Caco-2 (cell line): ENCODE data around the gene NPLOC4. TPM values are rescaled to one million over a fixed set of nuclear protein-coding genes. Genes with fewer than 3 reads are reported as not detected.
A peak's percentile ranks its signal among the peaks of the same experiment; 100 is the strongest.

Source experiments
- BruUV-seq: library from RNA; stranded (reverse); fragments of 400-500 nt; replicated peaks from 2 replicates; lab custom pipeline; 2021; lab: Mats Ljungman, UMichigan
- CTCF ChIA-PET: fragments of 300-600 bp; sonication (Branson Sonifier 250); formaldehyde crosslinking; loops from one replicate; lab custom pipeline; 2022; ENCODE audit warnings: antibody characterized with exemption; lab: Charles Lee
- POLR2A ChIA-PET: fragments of 300-600 bp; sonication (Branson Sonifier 250); formaldehyde crosslinking; loops from one replicate; lab custom pipeline; 2022; ENCODE audit warnings: antibody characterized with exemption; lab: Charles Lee
- DNase-seq, 2 experiments: peaks; one replicate each; pipeline versions ENCODE4 v3.0.0 to v3.0.0-alpha.2; 2020 to 2022
- H3K27me3 ChIP-seq: replicated peaks from 2 replicates; pipeline ENCODE4 v1.6.0; 2011; ENCODE audit warnings: low read length; ENCODE audit not compliant: control insufficient read depth, insufficient read depth
- H3K36me3 ChIP-seq: 2 replicates; pipeline ENCODE4 v1.5.1; 2011; ENCODE audit warnings: low read length; ENCODE audit not compliant: control insufficient read depth, insufficient read depth
- H3K4me1 ChIP-seq: fragments of 250-450 bp; sonication (Bioruptor Pico); 2 replicates; pipeline ENCODE4 v1.5.1; 2020; ENCODE audit warnings: mild to moderate bottlenecking
- H3K4me3 ChIP-seq: 2 replicates; pipeline ENCODE4 v1.5.1; 2011; ENCODE audit warnings: low read depth, mild to moderate bottlenecking, control low read depth, low read length
- H3K9me3 ChIP-seq: fragments of 250-450 bp; sonication (Bioruptor Pico); 2 replicates; pipeline ENCODE4 v1.5.1; 2020; ENCODE audit warnings: mild to moderate bottlenecking, moderate library complexity
- H3K27ac Mint-ChIP-seq: one replicate; pipeline ENCODE4 v1.8.0; 2022; ENCODE audit warnings: mixed read lengths; ENCODE audit not compliant: unreplicated experiment
- H3K27me3 Mint-ChIP-seq: one replicate; pipeline ENCODE4 v1.8.0; 2022; ENCODE audit warnings: mixed read lengths; ENCODE audit not compliant: insufficient read depth, unreplicated experiment
- H3K36me3 Mint-ChIP-seq: one replicate; pipeline ENCODE4 v1.8.0; 2022; ENCODE audit warnings: mild to moderate bottlenecking, mixed read lengths; ENCODE audit not compliant: insufficient read depth, unreplicated experiment
- H3K4me1 Mint-ChIP-seq: one replicate; pipeline ENCODE4 v1.8.0; 2022; ENCODE audit warnings: low read depth, mixed read lengths; ENCODE audit not compliant: unreplicated experiment
- H3K4me3 Mint-ChIP-seq: one replicate; pipeline ENCODE4 v1.8.0; 2022; ENCODE audit warnings: mild to moderate bottlenecking, moderate library complexity, mixed read lengths; ENCODE audit not compliant: unreplicated experiment
- H3K9me3 Mint-ChIP-seq: one replicate; pipeline ENCODE4 v1.8.0; 2022; ENCODE audit warnings: mixed read lengths; ENCODE audit not compliant: unreplicated experiment
- CTCF ChIP-seq, 2 experiments: fragments of 200-600 bp in 1 of 2; IDR thresholded peaks; 1 replicate in 1 of 2; 2 replicates in 1 of 2; pipeline versions ENCODE4 v1.5.1 to v1.8.0; 2011 to 2022; ENCODE audit warnings: antibody characterized with exemption in 1 of 2, control low read depth in 1 of 2, inconsistent platforms in 1 of 2, low read depth in 1 of 2, low read length in 1 of 2, mild to moderate bottlenecking in 1 of 2, moderate library complexity in 1 of 2; ENCODE audit not compliant: insufficient read depth in 1 of 2, severe bottlenecking in 1 of 2, unreplicated experiment in 1 of 2
- intact Hi-C: fragments of 100-400 bp; cut with micrococcal nuclease; formaldehyde crosslinking; loops from one replicate; pipeline ENCODE4 v1.10.0; 2022; ENCODE audit not compliant: unreplicated experiment
- total RNA-seq: library from RNA; stranded (reverse); gene quantifications from 2 replicates; pipeline ENCODE4 v1.2.3, GENCODE V29; 2022

NPLOC4 gene
- total RNA-seq, 1 experiment from 2014 or later = 139 TPM

- no peak overlapping the region for H3K4me3 ChIP-seq
- H3K27me3 Mint-ChIP-seq = no peaks in the 10 kb centered on the region
- TF ChIP-seq CTCF (IDR thresholded peaks at IDR 0.05; ENCODE audit: insufficient read depth in 1 of 2, low read depth in 1 of 2, low read length in 1 of 2, severe bottlenecking in 1 of 2, unreplicated experiment in 1 of 2) = peak; percentile 35 to 63
- POLR2A ChIA-PET = no interaction called here
- no peak overlapping the region for H3K4me3 Mint-ChIP-seq
- no TSS peak for BruUV-seq
- H3K36me3 ChIP-seq = no peaks in the 10 kb centered on the region; the same call in none of the 2 replicates
- H3K4me1 Mint-ChIP-seq = peaks cover 6% of the 10 kb centered on the region
- H3K27ac Mint-ChIP-seq = no peak overlapping the region
- no peaks in the 10 kb centered on the region for H3K9me3 Mint-ChIP-seq
- intact Hi-C loops = no loop called here
- CTCF ChIA-PET = interaction anchor here (0.6 to 1.1 kb wide), 4 partner anchors 15 to 139 kb away, joined by 3 to 5 read pairs (median 4); no protein-coding TSS in a partner anchor
- DNase-seq = no peak
- peaks cover 41% of the 10 kb centered on the region for H3K36me3 Mint-ChIP-seq
- H3K9me3 ChIP-seq = no peaks in the 10 kb centered on the region
- H3K27me3 ChIP-seq = no peaks in the 10 kb centered on the region
- peaks cover 16% of the 10 kb centered on the region; the same call in 1 of the 2 replicates for H3K4me1 ChIP-seq
These were observed 99.5 kb downstream of the NPLOC4 start for GRCh38 chr17:81537343-81537855.

- peaks cover 16% of the 10 kb centered on the region; the same call in 1 of the 2 replicates for H3K4me1 ChIP-seq
- CTCF ChIA-PET = interaction anchor here (0.6 kb wide), 2 partner anchors 14 to 104 kb away, joined by 3 read pairs; no protein-coding TSS in a partner anchor
- peaks cover 6% of the 10 kb centered on the region for H3K4me1 Mint-ChIP-seq
These were observed 100.3 kb downstream of the NPLOC4 start for GRCh38 chr17:81536299-81537290.

More at GRCh38 chr17:81536299-81537290, 100.3 kb downstream of the NPLOC4 start:
- Mint-ChIP-seq H3K27ac (no peak overlapping the region), H3K36me3 (peaks cover 39% of the 10 kb centered on the region), H3K27me3 (no peaks in the 10 kb centered on the region), H3K4me3 (no peak overlapping the region), H3K9me3 (no peaks in the 10 kb centered on the region)
- Histone ChIP-seq H3K4me3 (no peak overlapping the region), H3K27me3 (no peaks in the 10 kb centered on the region), H3K36me3 (no peaks in the 10 kb centered on the region; the same call in none of the 2 replicates), H3K9me3 (no peaks in the 10 kb centered on the region)
- POLR2A ChIA-PET = interaction anchor here (0.6 kb wide), 1 partner anchor 44 kb away, joined by 3 read pairs; no protein-coding TSS in a partner anchor
- intact Hi-C loops = no loop called here
- no peak for DNase-seq
- TF ChIP-seq CTCF (IDR thresholded peaks at IDR 0.05; ENCODE audit: insufficient read depth in 1 of 2, low read depth in 1 of 2, low read length in 1 of 2, severe bottlenecking in 1 of 2, unreplicated experiment in 1 of 2) = no peak
- no TSS peak for BruUV-seq
